HepG2 (cell line): ENCODE measurements around the gene KLHL5. TPM values are rescaled to one million over a fixed set of nuclear protein-coding genes. Genes with fewer than 3 reads are reported as not detected.

Experiments
- ATAC-seq: fragments of 200-7000 bp; cut with Tn5 transposase; 3 replicates; pipeline ENCODE4 v1.9.1; 2020; ENCODE audit warnings: mild to moderate bottlenecking, moderate library complexity
- BruUV-seq: library from RNA; stranded (reverse); fragments of 400-500 nt; replicated peaks from 2 replicates; lab custom pipeline; 2021; lab: Mats Ljungman, UMichigan
- CTCF ChIA-PET: fragments of 300-600 bp; formaldehyde crosslinking; extraction: SDS; loops from one replicate; lab custom pipeline; 2021; ENCODE audit warnings: low total read pairs, inconsistent platforms, low intra/inter-chr PET ratio; lab: Yijun Ruan, JAX
- POLR2A ChIA-PET: fragments of 350-600 bp; sonication (Branson Sonifier 250); formaldehyde crosslinking; loops from one replicate; lab custom pipeline; 2020; ENCODE audit warnings: antibody characterized with exemption, inconsistent platforms; lab: Yijun Ruan, JAX
- DNase-seq: peaks from one replicate; pipeline ENCODE4 v3.0.0-alpha.2; 2015; ENCODE audit warnings: low spot score
- FAIRE-seq: peaks from 3 replicates; lab custom pipeline; 2011; peaks lifted over from hg19 to GRCh38; lab: Jason Lieb, UNC
- H2AFZ ChIP-seq: one replicate; pipeline ENCODE4 v1.6.1; 2011; ENCODE audit warnings: low read length, inconsistent platforms
- H3K27ac ChIP-seq: fragments of 300-600 bp; 3 replicates; pipeline ENCODE4 v1.8.0; 2011; ENCODE audit warnings: mixed run types, mild to moderate bottlenecking, mixed read lengths, low read length, inconsistent platforms; ENCODE audit not compliant: insufficient read depth; ENCODE audit errors: extremely low read length
- H3K27me3 ChIP-seq, 2 experiments: fragments of 200-600 bp in 1 of 2; 2 replicates in 1 of 2; 3 replicates in 1 of 2; pipeline versions ENCODE4 v1.6.0 to v1.8.0; 2011; ENCODE audit warnings: low read length in 2 of 2, mild to moderate bottlenecking in 2 of 2, moderate library complexity in 2 of 2, inconsistent platforms in 1 of 2; ENCODE audit not compliant: insufficient read depth in 2 of 2, control insufficient read depth in 1 of 2
- H3K36me3 ChIP-seq, 2 experiments: fragments of 200-600 bp in 1 of 2; replicated peaks in 1 of 2; 2 replicates in 1 of 2; 3 replicates in 1 of 2; pipeline versions ENCODE4 v1.5.1 to v1.8.0; 2011; ENCODE audit warnings: low read length in 2 of 2, inconsistent platforms in 1 of 2; ENCODE audit not compliant: insufficient read depth in 2 of 2, control insufficient read depth in 1 of 2
- H3K4me1 ChIP-seq: 2 replicates; pipeline ENCODE4 v1.5.1; 2012; ENCODE audit warnings: low read length, inconsistent platforms; ENCODE audit not compliant: insufficient read depth
- H3K4me2 ChIP-seq: 2 replicates; pipeline ENCODE4 v1.6.0; 2011; ENCODE audit warnings: low read depth, low read length, inconsistent platforms
- H3K4me3 ChIP-seq, 3 experiments: fragments of 200-600 bp in 1 of 3; sonication (generic), shearing (Covaris generic) in 1 of 3; replicated peaks in 1 of 3; 2 replicates each; pipeline ENCODE4 v1.5.1; 2011 to 2016; ENCODE audit warnings: low read length in 3 of 3, inconsistent platforms in 2 of 3, low read depth in 2 of 3, mild to moderate bottlenecking in 2 of 3, control low read depth in 1 of 3, mixed read lengths in 1 of 3; ENCODE audit not compliant: insufficient read depth in 1 of 3
- H3K79me2 ChIP-seq: one replicate; pipeline ENCODE4 v1.6.1; 2011; ENCODE audit warnings: low read length, inconsistent platforms; ENCODE audit not compliant: insufficient read depth
- H3K9ac ChIP-seq: 2 replicates; pipeline ENCODE4 v1.6.0; 2011; ENCODE audit warnings: mild to moderate bottlenecking, low read depth, low read length, inconsistent platforms; ENCODE audit not compliant: insufficient read depth
- H3K9me3 ChIP-seq: 2 replicates; pipeline ENCODE4 v1.5.1; 2012; ENCODE audit warnings: mild to moderate bottlenecking, low read length
- H4K20me1 ChIP-seq: 2 replicates; pipeline ENCODE4 v1.6.0; 2011; ENCODE audit warnings: inconsistent platforms, mild to moderate bottlenecking, low read length, moderate library complexity; ENCODE audit not compliant: insufficient read depth
- ELF1 ChIP-seq: sonication (generic); formaldehyde crosslinking; IDR thresholded peaks from 2 replicates; pipeline ENCODE4 v1.4.0; 2020; ENCODE audit warnings: missing genetic modification reagents
- NFIB ChIP-seq: sonication (generic); formaldehyde crosslinking; IDR thresholded peaks from 2 replicates; pipeline ENCODE4 v1.9.0; 2021; ENCODE audit warnings: missing genetic modification reagents, mild to moderate bottlenecking, borderline replicate concordance
- RCOR2 ChIP-seq: IDR thresholded peaks from 2 replicates; pipeline ENCODE4 v1.6.1; 2016; ENCODE audit warnings: missing biosample characterization, missing genetic modification reagents
- SP5 ChIP-seq: IDR thresholded peaks from 2 replicates; pipeline ENCODE4 v1.6.1; 2016; ENCODE audit warnings: low read depth, borderline replicate concordance
- ZNF331 ChIP-seq: sonication (generic); formaldehyde crosslinking; IDR thresholded peaks from 2 replicates; pipeline ENCODE4 v1.4.0; 2020; ENCODE audit warnings: missing genetic modification reagents
- ZNF451 ChIP-seq: sonication (generic); formaldehyde crosslinking; IDR thresholded peaks from 2 replicates; pipeline ENCODE4 v1.5.0; 2020; ENCODE audit warnings: mild to moderate bottlenecking, missing genetic modification reagents
- ZNF563 ChIP-seq: sonication (generic); formaldehyde crosslinking; IDR thresholded peaks from 2 replicates; pipeline ENCODE4 v1.8.0; 2022; ENCODE audit warnings: mild to moderate bottlenecking, moderate library complexity, missing genetic modification reagents
- ZNF737 ChIP-seq: sonication (generic); formaldehyde crosslinking; IDR thresholded peaks from 2 replicates; pipeline ENCODE4 v1.5.0; 2020; ENCODE audit warnings: missing genetic modification reagents, mild to moderate bottlenecking, borderline replicate concordance
- ZNF816 ChIP-seq: sonication (generic); formaldehyde crosslinking; IDR thresholded peaks from 2 replicates; pipeline ENCODE4 v1.8.0; 2022; ENCODE audit warnings: missing genetic modification reagents, mild to moderate bottlenecking, borderline replicate concordance
- WGBS: methylation state at CpG from one replicate; pipeline ENCODE4 v1.1.6; 2017; ENCODE audit warnings: low lambda C conversion rate; 5-methylcytosine and 5-hydroxymethylcytosine counted together
- in situ Hi-C: cut with HindIII; loops from 2 replicates; pipeline ENCODE4 v1.10.0; 2017; ENCODE audit warnings: low pct_unique_long_range_greater_than_20kb; ENCODE audit not compliant: extremely low pct_ligation_motif_present
- intact Hi-C: fragments of 100-400 bp; cut with micrococcal nuclease; formaldehyde crosslinking; loops from one replicate; pipeline ENCODE4 v1.10.0; 2022; ENCODE audit not compliant: unreplicated experiment
- polyA plus RNA-seq, 8 experiments: library from polyadenylated mRNA; depleted of rRNA in 3 of 8; stranded (reverse) in 7 of 8; unstranded in 1 of 8; fragments of >200 nt; fragmentation: Illumina TruSeq in 4 of 8; extraction: Trizol in 4 of 8; gene quantifications; 2 replicates each; pipeline versions ENCODE4 v1.2.1 to v1.2.3, GENCODE V29; 2011 to 2016; ENCODE audit warnings: low read depth in 4 of 8, missing spikeins in 1 of 8, mixed read lengths in 1 of 8; ENCODE audit not compliant: insufficient read depth in 1 of 8
- total RNA-seq, 5 experiments: library from RNA; depleted of rRNA; stranded (reverse); fragments of >200 nt; fragmentation: Illumina TruSeq; extraction: Trizol; gene quantifications; 2 replicates each; pipeline ENCODE4 v1.2.3, GENCODE V29; 2016; ENCODE audit warnings: low read depth in 1 of 5
- TF ChIP-seq, protein P1 (sequence below): sonication (generic); formaldehyde crosslinking; IDR thresholded peaks from 2 replicates; pipeline ENCODE4 v1.4.0; 2020; ENCODE audit warnings: missing genetic modification reagents
- TF ChIP-seq, protein P2 (sequence below): conservative IDR thresholded peaks from 2 replicates; pipeline ENCODE4 v1.6.1; 2018; ENCODE audit warnings: missing genetic modification reagents
- TF ChIP-seq, protein P3 (sequence below): fragments of 450-650 bp; IDR thresholded peaks from 2 replicates; pipeline ENCODE4 v1.6.1; 2016

KLHL5 gene
- total and polyA plus RNA-seq, 2 of the 13 experiments (the other 11 are each of a cell fraction or from before 2014, with no cell fraction given) = 36.2 to 38.7 TPM

DNA sequence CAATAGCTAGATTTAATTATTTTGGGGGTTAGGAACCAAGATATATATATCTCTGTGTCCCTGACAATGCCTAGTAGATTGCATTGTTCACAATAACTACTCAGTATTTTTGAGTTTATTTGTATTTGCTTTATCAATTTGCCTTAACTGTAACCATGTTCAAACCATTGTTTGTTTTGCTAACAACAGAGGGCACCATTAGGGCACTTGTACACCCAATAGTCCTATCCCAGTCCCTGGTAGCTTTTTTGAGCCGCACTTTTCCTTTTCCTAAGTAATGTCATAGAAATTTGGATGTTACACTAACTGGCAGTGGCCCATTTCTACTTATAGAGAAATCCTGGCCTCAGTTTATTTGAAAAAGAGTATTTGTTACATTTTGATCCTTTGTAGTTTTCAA is 575 bp upstream of the KLHL5 start:
- Histone ChIP-seq H3K27ac (no peak overlapping the region), H4K20me1 (no peaks in the 10 kb centered on the region), H3K79me2 (peaks cover 30% of the 10 kb centered on the region), H2AFZ (no peak overlapping the region), H3K27me3 (no peaks in the 10 kb centered on the region), H3K4me1 (peaks cover 13% of the 10 kb centered on the region), H3K9ac (no peak overlapping the region), H3K4me2 (no peak overlapping the region), H3K4me3 (no peak overlapping the region), H3K36me3 (no peaks in the 10 kb centered on the region; a peak in 1 of 5 replicates), H3K9me3 (no peaks in the 10 kb centered on the region)
- no peak for TF ChIP-seq ELF1 (CRISPR knock-in tag)
- TF ChIP-seq, protein P1, sequence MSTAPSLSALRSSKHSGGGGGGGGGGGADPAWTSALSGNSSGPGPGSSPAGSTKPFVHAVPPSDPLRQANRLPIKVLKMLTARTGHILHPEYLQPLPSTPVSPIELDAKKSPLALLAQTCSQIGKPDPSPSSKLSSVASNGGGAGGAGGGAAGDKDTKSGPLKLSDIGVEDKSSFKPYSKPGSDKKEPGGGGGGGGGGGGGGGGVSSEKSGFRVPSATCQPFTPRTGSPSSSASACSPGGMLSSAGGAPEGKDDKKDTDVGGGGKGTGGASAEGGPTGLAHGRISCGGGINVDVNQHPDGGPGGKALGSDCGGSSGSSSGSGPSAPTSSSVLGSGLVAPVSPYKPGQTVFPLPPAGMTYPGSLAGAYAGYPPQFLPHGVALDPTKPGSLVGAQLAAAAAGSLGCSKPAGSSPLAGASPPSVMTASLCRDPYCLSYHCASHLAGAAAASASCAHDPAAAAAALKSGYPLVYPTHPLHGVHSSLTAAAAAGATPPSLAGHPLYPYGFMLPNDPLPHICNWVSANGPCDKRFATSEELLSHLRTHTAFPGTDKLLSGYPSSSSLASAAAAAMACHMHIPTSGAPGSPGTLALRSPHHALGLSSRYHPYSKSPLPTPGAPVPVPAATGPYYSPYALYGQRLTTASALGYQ (CRISPR knock-in tag) = no peak
- no peak for TF ChIP-seq ZNF451 (CRISPR knock-in tag)
- TF ChIP-seq ZNF737 (CRISPR knock-in tag) = no peak
- no peak for TF ChIP-seq NFIB
- TF ChIP-seq, protein P2, sequence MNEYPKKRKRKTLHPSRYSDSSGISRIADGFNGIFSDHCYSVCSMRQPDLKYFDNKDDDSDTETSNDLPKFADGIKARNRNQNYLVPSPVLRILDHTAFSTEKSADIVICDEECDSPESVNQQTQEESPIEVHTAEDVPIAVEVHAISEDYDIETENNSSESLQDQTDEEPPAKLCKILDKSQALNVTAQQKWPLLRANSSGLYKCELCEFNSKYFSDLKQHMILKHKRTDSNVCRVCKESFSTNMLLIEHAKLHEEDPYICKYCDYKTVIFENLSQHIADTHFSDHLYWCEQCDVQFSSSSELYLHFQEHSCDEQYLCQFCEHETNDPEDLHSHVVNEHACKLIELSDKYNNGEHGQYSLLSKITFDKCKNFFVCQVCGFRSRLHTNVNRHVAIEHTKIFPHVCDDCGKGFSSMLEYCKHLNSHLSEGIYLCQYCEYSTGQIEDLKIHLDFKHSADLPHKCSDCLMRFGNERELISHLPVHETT (CRISPR knock-in tag) = no peak
- TF ChIP-seq ZNF816 (CRISPR knock-in tag) = no peak
- TF ChIP-seq SP5 (CRISPR knock-in tag) = no peak
- no peak for TF ChIP-seq RCOR2 (CRISPR knock-in tag)
- TF ChIP-seq, protein P3, sequence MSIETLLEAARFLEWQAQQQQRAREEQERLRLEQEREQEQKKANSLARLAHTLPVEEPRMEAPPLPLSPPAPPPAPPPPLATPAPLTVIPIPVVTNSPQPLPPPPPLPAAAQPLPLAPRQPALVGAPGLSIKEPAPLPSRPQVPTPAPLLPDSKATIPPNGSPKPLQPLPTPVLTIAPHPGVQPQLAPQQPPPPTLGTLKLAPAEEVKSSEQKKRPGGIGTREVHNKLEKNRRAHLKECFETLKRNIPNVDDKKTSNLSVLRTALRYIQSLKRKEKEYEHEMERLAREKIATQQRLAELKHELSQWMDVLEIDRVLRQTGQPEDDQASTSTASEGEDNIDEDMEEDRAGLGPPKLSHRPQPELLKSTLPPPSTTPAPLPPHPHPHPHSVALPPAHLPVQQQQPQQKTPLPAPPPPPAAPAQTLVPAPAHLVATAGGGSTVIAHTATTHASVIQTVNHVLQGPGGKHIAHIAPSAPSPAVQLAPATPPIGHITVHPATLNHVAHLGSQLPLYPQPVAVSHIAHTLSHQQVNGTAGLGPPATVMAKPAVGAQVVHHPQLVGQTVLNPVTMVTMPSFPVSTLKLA = no peak
- no peak for TF ChIP-seq ZNF563 (CRISPR knock-in tag)
- TF ChIP-seq ZNF331 (CRISPR knock-in tag) = no peak
- FAIRE-seq = no peak
- BruUV-seq = no TSS peak
- ChIA-PET CTCF (no interaction called here), POLR2A (interaction anchor here (1.7 kb wide), 1 partner anchor 15 kb away, joined by 4 read pairs; no protein-coding TSS in a partner anchor)
- 100% methylated on average over 1 of the region's 1 CpG for WGBS
- intact Hi-C loops = no loop called here
- no peak for DNase-seq
- no peak for ATAC-seq
- in situ Hi-C loops = no loop called here
